22Rv1 (cell line): ENCODE data around the gene FBXO31.

Experiments used
- CTCF ChIP-seq: fragments of 450-650 bp; IDR thresholded peaks from 2 replicates; pipeline ENCODE4 v1.5.1; 2017; ENCODE audit warnings: mild to moderate bottlenecking
- ZFX ChIP-seq: fragments of 450-650 bp; IDR thresholded peaks from 2 replicates; pipeline ENCODE4 v1.6.1; 2017; ENCODE audit warnings: antibody characterized with exemption, borderline replicate concordance

- TF ChIP-seq CTCF (no peak; the same call in 1 of the 2 replicates), ZFX (no peak)
Measured at GRCh38 chr16:87411375-87412271, 28.0 kb upstream of the FBXO31 start.
